GM20000 (cell line): ENCODE data around the gene KDM5A.
"Not testable (repeated sequence)": the region's sequence is repeated elsewhere in the genome, so short reads cannot be mapped to it uniquely, and the experiment has no call there.

ENCODE experiments used
- DNase-seq: peaks from one replicate; pipeline ENCODE4 v3.0.0; 2012; ENCODE audit warnings: low spot score
- CTCF ChIP-seq: IDR thresholded peaks from 2 replicates; pipeline ENCODE4 v1.5.1; 2012; ENCODE audit warnings: mild to moderate bottlenecking, control low read depth; ENCODE audit errors: extremely low read depth, missing control alignments

KDM5A gene

GRCh38 chr12:389142-390096 is at the start of gene KDM5A:
Gene KDM5A (minus strand): TSS chr12:389320. CDS start chr12:389091, 229 bp downstream.
- no peak for TF ChIP-seq CTCF
- DNase-seq, result peak; percentile 92

GRCh38 chr12:435737-436136 is 46.6 kb upstream of the KDM5A start:
- DNase-seq, result not testable (repeated sequence)

GRCh38 chr12:422526-422925 is 33.4 kb upstream of the KDM5A start:
- no peak for DNase-seq
- no peak for TF ChIP-seq CTCF

- no peak for TF ChIP-seq CTCF
- DNase-seq, result no peak
Observed at GRCh38 chr12:418432-418831, 29.3 kb upstream of the KDM5A start.

GRCh38 chr12:414859-415258 is 25.7 kb upstream of the KDM5A start:
- no peak for TF ChIP-seq CTCF
- DNase-seq, result no peak

GRCh38 chr12:402029-402389 is 12.9 kb upstream of the KDM5A start:
- DNase-seq, result no peak

GRCh38 chr12:401235-402028 is 12.3 kb upstream of the KDM5A start, which contains the start of gene CCDC77:
Gene CCDC77 (plus strand): TSS chr12:401644. CDS start chr12:409384, 7,740 bp downstream.
- DNase-seq, result peak; percentile 92
- no peak for TF ChIP-seq CTCF

More at GRCh38 chr12:402029-402389, 12.9 kb upstream of the KDM5A start:
- no peak for TF ChIP-seq CTCF
